ENCODE results near the gene POLH.
"Not testable (repeated sequence)": the region's sequence is repeated elsewhere in the genome, so short reads cannot be mapped to it uniquely, and the experiment has no call there.

The POLH gene

DNA sequence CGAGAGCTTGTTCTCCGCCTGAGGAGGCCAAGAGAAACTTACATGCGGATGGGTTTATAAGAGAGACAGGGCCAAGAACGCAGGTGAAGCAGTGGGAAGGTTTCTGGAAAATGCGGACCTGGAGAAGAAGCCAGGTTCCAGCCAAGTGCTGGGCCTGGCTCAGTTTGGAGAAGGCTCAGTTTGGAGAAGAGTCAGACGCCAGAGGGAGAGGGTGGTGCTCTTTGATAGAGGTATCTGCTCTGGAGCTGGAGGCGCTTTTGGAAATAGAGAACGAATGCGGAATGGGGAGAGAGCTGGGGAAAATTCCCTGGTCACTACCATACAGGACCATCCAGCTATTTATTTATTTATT, 69.6 kb downstream of the POLH start:
- Histone ChIP-seq H3K27me3 (ENCODE audit: control insufficient read depth in 1 of 2, insufficient read depth in 2 of 2, low read length in 2 of 2) (no peaks in the 10 kb centered on the region), H3K4me1 (ENCODE audit: control insufficient read depth in 1 of 2, insufficient read depth in 2 of 2, low read length in 2 of 2) (peaks cover 5 to 6% of the 10 kb centered on the region in 2 donors), H3K27ac (ENCODE audit: low read depth, low read length) (no peak overlapping the region), H3K4me3 (ENCODE audit: low read depth in 1 of 2, low read length in 2 of 2) (peak overlapping the region; percentile 42 to 65), H3K36me3 (ENCODE audit: control insufficient read depth in 1 of 2, insufficient read depth in 2 of 2, low read length in 2 of 2) (peaks cover under 1 to 19% of the 10 kb centered on the region in 2 donors), H3K9ac (ENCODE audit: low read depth in 1 of 2, low read length in 2 of 2) (no peak overlapping the region), H3K9me3 (ENCODE audit: control insufficient read depth in 1 of 2, low read length in 2 of 2) (no peaks in the 10 kb centered on the region)

DNA sequence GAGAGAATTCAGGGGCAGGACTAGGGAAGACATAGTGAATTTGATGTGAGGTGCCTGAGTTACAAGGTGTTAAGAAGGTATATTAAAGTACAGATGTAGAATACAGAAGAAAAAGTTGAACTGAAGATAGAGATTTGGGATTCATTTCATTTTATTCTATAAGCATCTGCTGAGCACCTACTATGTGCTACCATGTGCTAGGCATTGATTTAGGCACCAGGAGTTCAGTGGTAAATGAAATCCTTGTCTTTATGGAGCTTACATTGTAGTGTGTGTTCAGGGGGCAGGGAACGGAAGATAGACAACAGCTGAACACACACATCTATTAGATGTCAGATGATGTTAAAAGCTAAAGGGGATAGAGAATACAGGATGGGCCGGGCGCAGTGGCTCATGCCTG, 71.6 kb downstream of the POLH start:
- Histone ChIP-seq H3K36me3 (ENCODE audit: control insufficient read depth in 1 of 2, insufficient read depth in 2 of 2, low read length in 2 of 2) (peaks cover 0 to 2% of the 10 kb centered on the region in 2 donors), H3K4me1 (ENCODE audit: control insufficient read depth in 1 of 2, insufficient read depth in 2 of 2, low read length in 2 of 2) (peaks cover 3 to 4% of the 10 kb centered on the region in 2 donors), H3K27ac (ENCODE audit: low read depth, low read length) (no peak overlapping the region), H3K9me3 (ENCODE audit: control insufficient read depth in 1 of 2, low read length in 2 of 2) (no peaks in the 10 kb centered on the region), H3K9ac (ENCODE audit: low read depth in 1 of 2, low read length in 2 of 2) (no peak overlapping the region), H3K27me3 (ENCODE audit: control insufficient read depth in 1 of 2, insufficient read depth in 2 of 2, low read length in 2 of 2) (no peaks in the 10 kb centered on the region), H3K4me3 (ENCODE audit: low read depth in 1 of 2, low read length in 2 of 2) (no peak overlapping the region)

DNA sequence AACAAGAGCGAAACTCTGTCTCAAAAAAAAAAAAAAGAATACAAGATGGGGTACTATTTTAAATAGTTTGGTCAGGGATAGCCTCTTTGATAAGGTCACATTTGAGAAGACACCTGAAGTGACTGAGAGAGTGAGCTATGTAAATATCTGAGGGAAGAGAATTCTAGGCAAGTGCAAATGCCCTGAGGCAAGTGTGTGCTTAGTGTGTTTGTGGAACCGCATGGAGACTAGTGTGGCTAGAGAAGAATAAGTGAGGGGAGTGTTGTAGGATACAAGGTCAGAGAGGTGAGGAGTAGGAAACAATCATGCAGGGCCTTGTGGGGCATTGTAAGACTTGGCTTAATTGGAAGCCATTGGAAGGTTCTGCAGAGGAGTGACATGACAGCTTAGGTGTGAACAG, 72.3 kb downstream of the POLH start:
- no peak overlapping the region for H3K4me3 ChIP-seq (ENCODE audit: low read depth in 1 of 2, low read length in 2 of 2)
- H3K9me3 ChIP-seq (ENCODE audit: control insufficient read depth in 1 of 2, low read length in 2 of 2) = no peaks in the 10 kb centered on the region
- no peaks in the 10 kb centered on the region for H3K27me3 ChIP-seq (ENCODE audit: control insufficient read depth in 1 of 2, insufficient read depth in 2 of 2, low read length in 2 of 2)
- H3K27ac ChIP-seq (ENCODE audit: low read depth, low read length) = no peak overlapping the region
- H3K4me1 ChIP-seq (ENCODE audit: control insufficient read depth in 1 of 2, insufficient read depth in 2 of 2, low read length in 2 of 2) = peaks cover 3 to 4% of the 10 kb centered on the region in 2 donors
- H3K9ac ChIP-seq (ENCODE audit: low read depth in 1 of 2, low read length in 2 of 2) = no peak overlapping the region
- no peaks in the 10 kb centered on the region for H3K36me3 ChIP-seq (ENCODE audit: control insufficient read depth in 1 of 2, insufficient read depth in 2 of 2, low read length in 2 of 2)

DNA sequence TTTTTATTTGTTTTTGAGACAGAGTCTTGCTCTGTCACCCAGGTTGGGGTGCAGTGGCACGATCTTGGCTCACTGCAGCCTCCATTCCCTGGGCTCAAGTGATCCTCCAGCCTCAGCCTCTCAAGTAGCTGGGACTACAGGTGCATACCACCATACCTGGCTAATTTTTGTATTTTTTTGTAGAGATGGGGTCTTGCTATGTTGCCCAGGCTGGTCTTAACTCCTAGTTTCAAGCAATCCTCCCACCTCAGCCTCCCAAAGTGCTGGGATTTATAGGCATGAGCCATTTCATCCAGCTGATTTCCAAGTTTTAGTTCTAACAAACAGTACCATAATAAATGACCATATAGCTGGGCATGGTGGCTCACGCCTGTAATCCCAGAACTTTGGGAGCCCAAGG, 76.8 kb downstream of the POLH start:
- not testable (repeated sequence) for H3K36me3 ChIP-seq (ENCODE audit: control insufficient read depth in 1 of 2, insufficient read depth in 2 of 2, low read length in 2 of 2); H3K27ac ChIP-seq (ENCODE audit: low read depth, low read length); H3K27me3 ChIP-seq (ENCODE audit: control insufficient read depth in 1 of 2, insufficient read depth in 2 of 2, low read length in 2 of 2); H3K9ac ChIP-seq (ENCODE audit: low read depth in 1 of 2, low read length in 2 of 2); H3K4me1 ChIP-seq (ENCODE audit: control insufficient read depth in 1 of 2, insufficient read depth in 2 of 2, low read length in 2 of 2); H3K4me3 ChIP-seq (ENCODE audit: low read depth in 1 of 2, low read length in 2 of 2); H3K9me3 ChIP-seq (ENCODE audit: control insufficient read depth in 1 of 2, low read length in 2 of 2)

DNA sequence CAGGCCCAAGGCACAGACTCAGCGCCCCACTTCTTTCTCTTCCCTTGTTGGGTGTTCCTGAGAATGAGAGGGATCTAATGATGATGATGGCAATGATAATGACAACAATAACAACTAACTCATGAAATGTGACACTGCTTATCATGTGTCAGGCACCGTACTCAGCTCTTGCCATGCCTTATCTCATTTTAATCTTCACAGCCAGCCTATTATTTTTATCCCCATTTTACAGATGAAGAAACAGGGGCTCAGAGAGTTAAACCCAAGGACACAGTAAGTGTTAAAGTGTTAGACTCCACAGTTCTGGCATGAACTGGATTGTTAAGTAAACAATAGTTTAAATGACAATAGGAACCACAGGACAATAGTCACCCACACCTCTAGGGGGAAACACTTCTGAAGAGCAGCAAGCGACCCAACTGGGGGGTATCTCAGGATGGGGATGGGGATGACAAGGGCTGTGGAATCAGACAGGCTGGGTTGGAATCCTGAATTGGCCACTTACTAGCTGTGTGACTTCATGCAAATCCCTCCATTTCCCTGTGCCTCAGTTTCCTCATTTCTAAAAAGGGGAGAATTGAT, 81.3 kb downstream of the POLH start:
- no peaks in the 10 kb centered on the region for H3K36me3 ChIP-seq (ENCODE audit: control insufficient read depth in 1 of 2, insufficient read depth in 2 of 2, low read length in 2 of 2)

DNA sequence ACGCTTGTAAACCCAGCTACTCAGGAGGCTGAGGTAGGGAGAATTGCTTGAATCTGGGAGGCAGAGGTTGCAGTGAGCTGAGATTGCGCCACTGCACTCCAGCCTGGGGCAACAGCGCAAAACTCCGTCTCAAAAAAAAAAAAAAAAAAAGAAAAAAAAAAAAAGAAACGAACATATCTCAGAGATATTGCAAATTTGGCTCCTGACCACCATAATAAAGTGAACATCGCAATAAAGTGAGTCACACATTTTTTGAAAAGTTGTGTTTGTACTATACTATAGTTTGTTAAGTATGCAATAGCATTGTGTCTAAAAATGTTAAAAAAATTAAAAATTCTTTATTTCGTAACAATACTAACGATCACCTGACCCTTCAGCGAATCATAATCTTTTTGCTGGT, 82.2 kb downstream of the POLH start:
- no peak overlapping the region for H3K4me3 ChIP-seq (ENCODE audit: low read depth in 1 of 2, low read length in 2 of 2)
- no peak overlapping the region for H3K27ac ChIP-seq (ENCODE audit: low read depth, low read length)
- H3K9ac ChIP-seq (ENCODE audit: low read depth in 1 of 2, low read length in 2 of 2) = no peak overlapping the region
- no peaks in the 10 kb centered on the region for H3K9me3 ChIP-seq (ENCODE audit: control insufficient read depth in 1 of 2, low read length in 2 of 2)
- H3K27me3 ChIP-seq (ENCODE audit: control insufficient read depth in 1 of 2, insufficient read depth in 2 of 2, low read length in 2 of 2) = no peaks in the 10 kb centered on the region
- no peaks in the 10 kb centered on the region for H3K4me1 ChIP-seq (ENCODE audit: control insufficient read depth in 1 of 2, insufficient read depth in 2 of 2, low read length in 2 of 2)
- H3K36me3 ChIP-seq (ENCODE audit: control insufficient read depth in 1 of 2, insufficient read depth in 2 of 2, low read length in 2 of 2) = no peaks in the 10 kb centered on the region

More for the DNA sequence above, 81.3 kb downstream of the POLH start:
- Histone ChIP-seq H3K9ac (ENCODE audit: low read depth in 1 of 2, low read length in 2 of 2) (no peak overlapping the region), H3K27ac (ENCODE audit: low read depth, low read length) (no peak overlapping the region), H3K4me1 (ENCODE audit: control insufficient read depth in 1 of 2, insufficient read depth in 2 of 2, low read length in 2 of 2) (no peaks in the 10 kb centered on the region), H3K4me3 (ENCODE audit: low read depth in 1 of 2, low read length in 2 of 2) (no peak overlapping the region), H3K9me3 (ENCODE audit: control insufficient read depth in 1 of 2, low read length in 2 of 2) (no peaks in the 10 kb centered on the region), H3K27me3 (ENCODE audit: control insufficient read depth in 1 of 2, insufficient read depth in 2 of 2, low read length in 2 of 2) (no peaks in the 10 kb centered on the region)

DNA sequence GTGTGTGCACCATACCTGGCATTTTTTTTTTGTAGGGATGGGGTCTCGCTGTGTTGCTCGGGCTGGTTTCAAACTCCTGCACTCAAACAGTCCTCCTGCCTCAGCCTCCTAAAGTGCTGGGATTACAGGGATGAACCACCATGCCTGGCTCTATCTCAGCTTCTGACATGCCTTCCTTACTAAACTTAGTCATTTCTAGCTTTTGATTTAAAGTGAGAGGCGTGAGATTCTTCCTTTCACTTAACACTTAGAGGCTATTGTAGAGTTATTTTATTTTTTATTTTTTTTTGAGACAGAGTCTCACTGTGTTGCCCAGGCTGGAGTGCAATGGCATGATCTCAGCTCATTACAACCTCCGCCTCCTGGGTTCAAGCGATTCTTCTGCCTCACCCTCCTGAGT, 87.0 kb downstream of the POLH start:
- not testable (repeated sequence) for H3K9me3 ChIP-seq (ENCODE audit: control insufficient read depth in 1 of 2, low read length in 2 of 2); H3K36me3 ChIP-seq (ENCODE audit: control insufficient read depth in 1 of 2, insufficient read depth in 2 of 2, low read length in 2 of 2); H3K9ac ChIP-seq (ENCODE audit: low read depth in 1 of 2, low read length in 2 of 2); H3K27ac ChIP-seq (ENCODE audit: low read depth, low read length); H3K27me3 ChIP-seq (ENCODE audit: control insufficient read depth in 1 of 2, insufficient read depth in 2 of 2, low read length in 2 of 2); H3K4me3 ChIP-seq (ENCODE audit: low read depth in 1 of 2, low read length in 2 of 2)
- H3K4me1 ChIP-seq (ENCODE audit: control insufficient read depth in 1 of 2, insufficient read depth in 2 of 2, low read length in 2 of 2) = peaks cover 11 to 13% of the 10 kb centered on the region in 2 donors
